Activated effector memory CD4-positive, alpha-beta T cell treated with anti-CD3 and anti-CD28 coated beads, Interleukin-2, amount 50 U/mL, for 16 hours (primary cell): ENCODE measurements around the gene HAAO.
"Not testable (repeated sequence)": the region's sequence is repeated elsewhere in the genome, so short reads cannot be mapped to it uniquely, and the experiment has no call there.

Experiments used
- DNase-seq: peaks from one replicate; pipeline ENCODE4 v3.0.0-alpha.2; 2020

Gene HAAO

DNA sequence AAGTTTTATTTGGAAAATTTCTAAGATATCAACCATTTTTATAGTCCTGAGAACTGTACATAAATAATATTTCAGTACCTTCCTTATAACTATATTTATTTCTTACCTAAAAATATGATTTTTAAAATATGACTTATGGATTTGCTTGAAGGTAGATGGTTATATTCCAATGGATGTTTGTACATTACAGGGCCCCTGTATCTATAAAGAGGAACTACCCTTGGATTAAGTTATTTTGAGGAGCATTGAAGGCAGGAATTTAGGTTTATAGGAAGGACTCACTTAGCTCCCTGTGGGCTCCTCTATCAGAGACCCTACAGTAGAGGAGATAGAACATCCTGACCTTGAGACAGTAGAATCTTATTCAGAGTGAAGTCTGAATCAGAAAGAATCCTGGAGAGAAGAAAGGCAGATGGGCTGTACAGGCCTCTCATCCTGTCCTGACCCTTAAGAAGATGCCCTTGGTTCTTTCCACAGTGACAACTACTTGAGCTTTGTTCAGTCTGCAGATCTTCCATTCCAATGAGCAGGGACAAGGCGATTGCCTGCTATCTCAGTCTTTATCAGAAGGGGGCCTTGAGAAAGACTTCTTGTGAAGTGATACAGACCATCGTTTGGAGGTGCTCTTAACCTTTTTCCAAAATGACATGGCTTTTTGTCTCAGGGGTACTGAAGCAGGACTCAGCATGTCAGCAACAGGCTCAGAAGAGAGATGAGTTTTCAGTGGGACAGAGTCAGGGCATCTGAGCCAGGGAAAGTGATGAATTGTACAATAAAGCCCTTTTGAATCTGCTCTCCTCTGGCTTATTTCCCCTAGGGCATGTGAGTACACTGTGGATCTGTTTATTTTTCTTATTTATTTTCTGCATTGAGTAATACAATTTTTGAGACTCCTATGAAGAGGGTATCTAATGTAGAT is 49.4 kb downstream of the HAAO start:
- no peak for DNase-seq

DNA sequence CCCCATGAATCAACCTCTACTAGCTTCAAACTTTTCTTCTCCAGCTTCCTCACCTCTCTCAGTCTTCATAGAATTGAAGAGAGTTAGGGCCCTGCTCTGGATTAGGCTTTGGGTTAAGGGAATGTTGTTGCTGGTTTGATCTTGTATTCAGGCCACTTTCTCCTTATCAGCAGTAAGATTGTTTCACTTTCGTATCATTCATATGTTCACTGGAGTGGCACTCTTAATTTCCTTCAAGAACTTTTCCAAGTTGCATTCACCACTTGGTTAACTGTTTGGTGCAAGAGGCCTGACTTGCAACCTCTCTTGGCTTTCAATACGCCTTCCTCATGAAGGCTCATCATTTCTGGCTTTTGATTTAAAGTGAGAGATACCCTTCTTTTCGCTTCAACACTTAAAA is 51.2 kb downstream of the HAAO start:
- DNase-seq = no peak

DNA sequence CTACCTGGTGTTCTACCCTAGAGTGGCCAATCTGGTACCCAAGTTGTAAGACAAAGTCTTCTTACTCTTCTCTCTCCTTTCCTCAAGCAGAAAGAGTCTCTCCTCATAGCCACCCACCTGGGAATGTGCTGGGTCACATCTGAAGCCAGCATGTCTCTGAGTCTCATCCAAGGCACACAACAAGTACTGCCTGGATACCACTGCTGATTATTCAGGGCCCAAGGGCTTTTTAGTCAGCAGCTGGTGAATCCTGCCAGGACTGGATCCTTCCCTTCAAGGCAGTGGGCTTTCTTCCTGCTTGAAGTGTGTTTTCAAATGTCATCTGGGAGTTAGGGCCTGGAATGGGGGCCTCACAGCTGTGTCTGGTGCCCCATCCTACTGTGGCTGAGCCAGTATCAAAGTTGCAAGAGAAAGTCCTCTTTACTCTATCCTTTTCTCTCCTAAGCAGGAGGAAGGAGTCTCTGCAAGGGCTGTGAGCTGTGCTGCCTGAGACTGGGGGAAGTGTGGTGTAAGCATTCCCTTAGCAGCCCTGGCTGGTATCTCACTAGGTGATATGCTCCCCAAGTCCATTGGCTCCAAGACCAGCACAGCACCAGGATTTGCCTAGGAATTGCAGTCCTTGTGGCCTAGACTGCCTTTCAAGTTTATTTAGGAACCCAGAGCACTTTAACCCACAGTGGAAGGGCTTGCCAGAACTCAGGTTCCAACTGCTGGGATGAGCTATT is 55.6 kb downstream of the HAAO start:
- no peak for DNase-seq

DNA sequence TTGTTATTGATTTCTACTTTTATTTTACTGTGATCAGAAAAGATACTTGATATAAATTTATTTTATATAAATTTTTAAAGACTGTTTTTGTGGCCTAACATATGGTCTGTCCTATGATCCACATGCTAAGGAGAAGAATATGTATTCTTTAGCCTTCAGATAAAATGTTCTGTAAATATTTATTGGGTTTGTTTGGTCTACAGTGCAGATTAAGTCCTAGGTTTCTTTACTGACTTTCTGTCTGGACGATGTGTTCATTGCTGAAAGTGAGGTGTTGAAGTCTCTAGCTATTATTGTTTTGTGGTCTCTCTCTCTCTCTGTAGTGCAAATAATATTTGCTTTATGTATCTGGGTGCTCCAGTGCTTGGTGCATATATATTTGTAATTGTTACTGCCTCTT is 58.5 kb downstream of the HAAO start:
- no peak for DNase-seq

DNA sequence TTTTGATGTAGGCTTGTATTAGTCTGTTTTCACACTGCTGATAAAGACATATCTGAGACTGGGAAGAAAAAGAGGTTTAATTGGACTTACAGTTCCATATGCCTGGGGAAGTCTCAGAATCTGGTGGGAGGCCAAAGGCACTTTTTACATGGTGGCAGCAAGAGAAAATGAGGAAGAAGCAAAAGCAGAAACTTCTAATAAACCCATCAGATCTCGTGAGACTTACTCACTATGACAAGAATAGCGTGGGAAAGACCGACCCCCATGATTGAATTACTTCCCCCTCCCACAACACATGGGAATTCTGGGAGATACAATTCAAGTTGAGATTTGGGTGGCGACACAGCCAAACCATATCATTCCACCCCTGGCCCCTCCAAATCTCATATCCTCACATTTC is 61.1 kb downstream of the HAAO start:
- DNase-seq = not testable (repeated sequence)

DNA sequence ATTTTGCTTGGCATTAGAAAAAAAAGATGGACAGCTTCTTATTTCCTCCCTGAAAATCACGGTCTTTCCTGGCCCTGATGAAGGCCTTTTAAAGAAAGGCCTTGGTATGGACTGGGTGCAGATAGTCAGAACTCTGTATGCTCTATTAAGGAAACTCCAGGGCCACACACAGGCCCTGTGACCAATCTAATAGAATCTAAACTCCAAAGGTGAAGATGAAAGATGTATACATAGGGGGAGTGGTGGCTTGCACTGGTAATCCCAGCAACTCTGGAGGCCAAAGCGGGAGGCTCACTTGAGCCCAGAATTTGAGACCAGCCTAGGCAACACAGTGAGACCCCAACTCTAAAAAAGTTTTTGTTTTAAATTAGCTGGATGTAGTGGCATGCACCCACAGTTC is 65.7 kb downstream of the HAAO start:
- no peak for DNase-seq

DNA sequence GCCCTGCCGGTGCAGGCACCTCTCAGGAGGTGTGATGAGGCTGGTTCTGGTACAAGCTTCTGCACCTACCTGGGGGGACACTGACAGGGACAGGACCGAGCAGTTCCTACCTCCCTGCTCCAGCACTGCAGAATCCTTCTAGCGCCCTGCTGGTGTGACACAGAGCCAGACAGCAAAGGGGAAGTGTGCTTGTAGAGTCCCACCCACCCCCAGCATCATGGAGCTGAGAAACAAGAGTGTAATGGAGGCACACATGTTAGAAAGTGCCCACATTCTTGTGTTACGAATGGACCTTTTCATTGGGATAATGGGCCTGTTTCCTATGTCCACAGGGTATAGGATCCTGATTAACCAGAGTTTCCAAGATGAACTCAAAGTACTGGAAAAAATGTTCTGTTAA is 66.7 kb downstream of the HAAO start:
- DNase-seq = no peak

DNA sequence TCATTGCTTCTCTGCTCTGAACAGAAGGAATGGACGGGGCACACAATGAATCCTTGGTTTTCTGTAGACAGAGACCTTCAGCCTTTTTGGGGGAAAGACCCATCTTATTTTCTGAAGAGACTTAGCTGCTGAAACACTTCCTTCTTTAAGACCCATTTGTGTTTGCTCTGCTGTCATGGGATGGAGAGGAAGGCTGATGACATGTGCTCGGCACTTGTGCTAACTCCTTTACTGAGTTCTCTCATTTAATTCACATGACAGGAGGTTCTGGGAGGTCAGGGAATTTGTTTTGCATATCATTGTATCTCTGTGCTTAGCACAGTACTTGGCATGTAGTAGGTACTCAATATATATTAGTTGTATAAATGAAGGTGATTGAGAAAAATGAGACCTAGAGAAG is 67.5 kb downstream of the HAAO start:
- DNase-seq = no peak

DNA sequence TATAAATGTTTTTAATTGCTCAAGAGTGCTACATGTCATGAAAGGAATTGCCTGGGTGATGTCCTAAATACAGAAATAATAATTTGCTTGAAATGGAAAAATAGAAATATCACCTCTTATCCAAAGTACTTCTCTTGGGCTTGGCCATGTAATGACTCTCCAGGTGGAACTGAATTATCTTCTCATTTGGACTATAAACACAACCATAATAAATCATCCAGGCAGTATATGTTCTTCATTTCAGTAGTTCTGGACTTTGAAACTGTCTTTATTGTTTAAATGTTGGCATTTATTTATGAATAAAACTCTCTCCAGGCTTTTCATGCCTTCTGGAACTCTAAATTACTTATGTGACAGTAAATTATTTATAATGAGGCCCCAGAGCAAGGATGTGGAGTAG is 68.9 kb downstream of the HAAO start:
- DNase-seq = no peak

DNA sequence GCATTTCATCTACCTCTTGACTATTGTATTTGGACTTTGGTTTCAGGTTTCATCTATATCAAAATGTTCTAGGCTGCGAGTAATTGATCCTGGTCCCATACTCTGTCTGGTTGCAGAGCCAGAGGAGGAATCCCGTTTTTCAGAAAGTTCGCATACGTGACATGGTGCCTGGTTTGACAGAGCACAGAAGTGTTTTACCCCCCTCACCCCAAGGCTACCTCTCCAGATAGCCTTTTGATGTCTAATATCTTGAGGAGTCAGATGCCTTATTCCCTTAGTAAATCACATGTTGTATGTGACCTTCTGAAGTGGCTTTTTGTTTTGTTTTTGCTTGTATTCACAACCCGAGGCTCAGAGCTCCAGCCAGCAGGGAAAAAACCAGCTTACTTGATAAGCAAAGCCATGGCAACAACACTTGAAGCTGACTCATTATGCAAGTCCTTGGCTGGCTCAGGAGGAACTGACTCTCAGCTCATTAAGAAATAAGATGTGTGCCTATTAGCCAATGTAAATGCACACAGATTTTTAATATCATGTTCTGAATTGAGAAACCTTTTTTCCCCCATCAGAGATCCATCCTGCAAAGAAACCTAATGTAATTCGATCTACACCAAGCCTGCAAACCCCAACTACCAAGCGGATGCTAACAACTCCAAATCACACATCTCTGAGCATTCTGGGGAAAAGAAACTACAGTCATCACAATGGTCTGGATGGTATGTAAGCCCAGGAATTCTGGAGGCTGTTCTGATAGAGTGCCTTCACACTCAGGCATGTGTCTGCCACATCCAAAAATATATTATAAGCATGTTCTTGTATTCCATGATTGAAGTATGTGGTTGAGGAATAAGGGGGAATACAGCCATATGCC is 69.8 kb downstream of the HAAO start:
- DNase-seq = no peak

DNA sequence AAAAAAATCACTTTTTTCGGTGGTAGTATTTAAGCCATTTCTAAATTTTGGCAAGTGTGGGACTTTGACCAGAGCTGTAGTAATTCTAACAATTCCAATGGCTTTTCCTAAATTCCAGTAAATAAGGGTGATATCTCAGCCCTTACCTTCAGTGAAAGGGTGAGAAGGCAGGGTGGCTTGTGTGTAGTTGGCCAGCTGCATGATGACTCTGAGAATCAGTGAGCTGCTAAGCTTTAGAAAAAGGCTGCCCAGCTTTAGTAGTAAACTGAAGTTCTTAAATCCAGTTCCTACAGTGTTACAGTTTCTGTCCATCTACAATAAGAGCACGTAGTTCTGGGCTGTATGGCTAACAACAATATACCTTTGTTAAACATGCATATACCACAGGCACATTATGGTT is 70.5 kb downstream of the HAAO start:
- no peak for DNase-seq
